K562 (cell line): Measurements from ENCODE around the gene KRT5. TPM values are rescaled to one million over a fixed set of nuclear protein-coding genes. Genes with fewer than 3 reads are reported as not detected.

Experiments used
- ATAC-seq: fragments of 200-7000 bp; cut with Tn5 transposase; 3 replicates; pipeline ENCODE4 v1.9.1; 2020; ENCODE audit warnings: moderate library complexity
- BruUV-seq: library from RNA; stranded (reverse); fragments of 400-500 nt; replicated peaks from 2 replicates; lab custom pipeline; 2021; lab: Mats Ljungman, UMichigan
- CTCF ChIA-PET: fragments of 300-600 bp; formaldehyde crosslinking; extraction: SDS; loops from one replicate; lab custom pipeline; 2021; ENCODE audit warnings: low intra/inter-chr PET ratio; lab: Yijun Ruan, JAX
- POLR2A ChIA-PET: fragments of 300-600, 350-650 bp; sonication (Branson Sonifier 250); formaldehyde crosslinking; extraction: SDS; loops from one replicate; lab custom pipeline; 2021; ENCODE audit warnings: antibody characterized with exemption, inconsistent platforms; lab: Yijun Ruan, JAX
- DNase-seq, 4 experiments: peaks; one replicate each; pipeline versions ENCODE4 v3.0.0 to v3.0.0-alpha.2; 2011 to 2018; ENCODE audit warnings: low spot score in 3 of 4, mixed read lengths in 3 of 4; ENCODE audit errors: extremely low read depth in 1 of 4
- FAIRE-seq: peaks from 2 replicates; lab custom pipeline; 2011; peaks lifted over from hg19 to GRCh38; lab: Jason Lieb, UNC
- H2AFZ ChIP-seq: 2 replicates; pipeline ENCODE4 v1.6.0; 2011; ENCODE audit warnings: low read depth, low read length, control low read depth, inconsistent platforms
- H3K27ac ChIP-seq: fragments of 200-600 bp; 3 replicates; pipeline ENCODE4 v1.8.0; 2011; ENCODE audit warnings: low read depth, mild to moderate bottlenecking, control low read depth, inconsistent platforms, low read length, moderate library complexity, mixed read lengths; ENCODE audit errors: extremely low read depth
- H3K27me3 ChIP-seq, 2 experiments: fragments of 300-600 bp in 1 of 2; 2 replicates in 1 of 2; 3 replicates in 1 of 2; pipeline versions ENCODE4 v1.6.0 to v1.8.0; 2011; ENCODE audit warnings: inconsistent platforms in 2 of 2, low read length in 2 of 2, mild to moderate bottlenecking in 1 of 2, mixed read lengths in 1 of 2, moderate library complexity in 1 of 2; ENCODE audit not compliant: control insufficient read depth in 2 of 2, insufficient read depth in 2 of 2
- H3K36me3 ChIP-seq: fragments of 300-600 bp; 3 replicates; pipeline ENCODE4 v1.8.0; 2011; ENCODE audit warnings: mild to moderate bottlenecking, low read length, inconsistent platforms; ENCODE audit not compliant: control insufficient read depth, insufficient read depth
- H3K4me1 ChIP-seq, 2 experiments: fragments of 200-600 bp in 1 of 2; replicated peaks in 1 of 2; 2 replicates in 1 of 2; 3 replicates in 1 of 2; pipeline versions ENCODE4 v1.5.1 to v1.8.0; 2011; ENCODE audit warnings: inconsistent platforms in 2 of 2, low read length in 2 of 2, mild to moderate bottlenecking in 1 of 2, mixed read lengths in 1 of 2, moderate library complexity in 1 of 2; ENCODE audit not compliant: control insufficient read depth in 2 of 2, insufficient read depth in 2 of 2
- H3K4me2 ChIP-seq: 2 replicates; pipeline ENCODE4 v1.6.1; 2011; ENCODE audit warnings: low read length, control low read depth, inconsistent platforms, mixed read lengths; ENCODE audit not compliant: insufficient read depth
- H3K4me3 ChIP-seq: fragments of 200-600 bp; sonication (generic), shearing (Covaris generic); 2 replicates; pipeline ENCODE4 v1.5.1; 2016; ENCODE audit warnings: control low read depth, inconsistent platforms
- H3K79me2 ChIP-seq: fragments of 200-600 bp; 3 replicates; pipeline ENCODE4 v1.8.0; 2011; ENCODE audit warnings: low read length, inconsistent platforms; ENCODE audit not compliant: control insufficient read depth, insufficient read depth
- H3K9ac ChIP-seq, 2 experiments: 2 replicates each; pipeline versions ENCODE4 v1.6.0 to v1.6.1; 2011; ENCODE audit warnings: low read depth in 2 of 2, low read length in 2 of 2, control low read depth in 1 of 2, inconsistent platforms in 1 of 2, mild to moderate bottlenecking in 1 of 2, mixed read lengths in 1 of 2; ENCODE audit not compliant: insufficient read depth in 1 of 2
- H3K9me1 ChIP-seq: one replicate; pipeline ENCODE4 v1.6.0; 2011; ENCODE audit warnings: inconsistent platforms, mild to moderate bottlenecking, low read length, moderate library complexity; ENCODE audit not compliant: control insufficient read depth, insufficient read depth
- H3K9me3 ChIP-seq: replicated peaks from 2 replicates; pipeline ENCODE4 v1.5.1; 2011; ENCODE audit warnings: low read depth, low read length, inconsistent platforms; ENCODE audit not compliant: control insufficient read depth, insufficient read depth
- H4K20me1 ChIP-seq: replicated peaks from 2 replicates; pipeline ENCODE4 v1.6.1; 2011; ENCODE audit warnings: low read length, inconsistent platforms, mixed read lengths; ENCODE audit not compliant: control insufficient read depth, insufficient read depth
- ATF3 ChIP-seq, 2 experiments: fragments of 450-650 bp in 1 of 2; sonication (generic) in 1 of 2; formaldehyde crosslinking in 1 of 2; IDR thresholded peaks in 1 of 2; conservative IDR thresholded peaks in 1 of 2; 2 replicates each; pipeline versions ENCODE4 v1.6.1 to v1.8.1; 2016 to 2023; ENCODE audit warnings: mild to moderate bottlenecking in 2 of 2, moderate library complexity in 2 of 2, inconsistent platforms in 1 of 2, missing genetic modification reagents in 1 of 2
- FOSL1 ChIP-seq: fragments of 200-800 bp; sonication (Bioruptor generic); conservative IDR thresholded peaks from 2 replicates; pipeline ENCODE4 v1.6.1; 2016; ENCODE audit warnings: missing genetic modification characterization, missing compliant biosample characterization
- HDAC1 ChIP-seq, 2 experiments: fragments of 450-650 bp; IDR thresholded peaks; 2 replicates each; pipeline ENCODE4 v1.6.1; 2016 to 2017; ENCODE audit warnings: inconsistent platforms in 1 of 2, mild to moderate bottlenecking in 1 of 2, moderate library complexity in 1 of 2
- JUND ChIP-seq, 2 experiments: IDR thresholded peaks; 2 replicates in 1 of 2; 3 replicates in 1 of 2; pipeline ENCODE4 v1.6.1; 2011; ENCODE audit warnings: borderline replicate concordance in 2 of 2, low read depth in 2 of 2, low read length in 2 of 2, improper control_type of control experiment in 1 of 2, missing biosample characterization in 1 of 2, missing genetic modification characterization in 1 of 2, missing genetic modification reagents in 1 of 2
- NR2C1 ChIP-seq, 2 experiments: fragments of 450-650 bp; IDR thresholded peaks; 2 replicates each; pipeline ENCODE4 v1.6.1; 2017; ENCODE audit warnings: mild to moderate bottlenecking in 2 of 2, antibody characterized with exemption in 1 of 2, inconsistent platforms in 1 of 2, missing compliant biosample characterization in 1 of 2, missing genetic modification characterization in 1 of 2
- NR2C2 ChIP-seq, 2 experiments: fragments of 200-800 bp in 1 of 2; sonication (Bioruptor generic) in 1 of 2; sonication (generic) in 1 of 2; formaldehyde crosslinking in 1 of 2; IDR thresholded peaks; 2 replicates each; pipeline versions ENCODE4 v1.6.1 to v1.8.0; 2016 to 2022; ENCODE audit warnings: mild to moderate bottlenecking in 1 of 2, missing compliant biosample characterization in 1 of 2, missing genetic modification characterization in 1 of 2, missing genetic modification reagents in 1 of 2
- ZNF445 ChIP-seq: fragments of 250-450 bp; sonication (Bioruptor Pico); IDR thresholded peaks from 2 replicates; pipeline ENCODE4 v1.4.0; 2020; ENCODE audit warnings: low read depth, mild to moderate bottlenecking, moderate library complexity
- WGBS: fragments of 100-300 bp; shearing (Covaris generic); methylation state at CpG from one replicate; pipeline ENCODE4 v1.1.6; 2016; ENCODE audit warnings: low coverage, mixed read lengths; ENCODE audit not compliant: insufficient coverage; ENCODE audit errors: missing lambda C conversion rate; 5-methylcytosine and 5-hydroxymethylcytosine counted together
- in situ Hi-C: fragments of 300-500 bp; cut with MboI; formaldehyde crosslinking; loops from 4 replicates; pipeline ENCODE4 v1.15.0; 2018; ENCODE audit warnings: inconsistent platforms, mixed read lengths
- intact Hi-C: fragments of 100-400 bp; cut with micrococcal nuclease; formaldehyde crosslinking; loops from 2 replicates; pipeline ENCODE4 v1.14.2; 2022
- polyA plus RNA-seq, 8 experiments: library from polyadenylated mRNA; depleted of rRNA in 4 of 8; stranded (reverse) in 5 of 8; unstranded in 3 of 8; fragments of >200 nt; fragmentation: Nextera tagmentation in 2 of 8; fragmentation: Illumina TruSeq in 1 of 8; extraction: Ambion mirVana in 2 of 8; extraction: Trizol in 1 of 8; gene quantifications; 2 replicates each; pipeline versions ENCODE4 v1.2.1 to v1.2.3, GENCODE V29; 2011 to 2014; ENCODE audit warnings: inconsistent platforms in 1 of 8, missing spikeins in 1 of 8
- total RNA-seq, 7 experiments: library from RNA; depleted of rRNA in 6 of 7; stranded (reverse); fragments of >200 nt in 6 of 7; fragmentation: Illumina TruSeq in 2 of 7; extraction: Trizol in 2 of 7; gene quantifications; 2 replicates each; pipeline versions ENCODE4 v1.2.1 to v1.2.3, GENCODE V29; 2011 to 2021; ENCODE audit warnings: low replicate concordance in 1 of 7

The KRT5 gene
- total and polyA plus RNA-seq, 9 of the 15 experiments (the other 6 are each of a cell fraction or from before 2014, with no cell fraction given) = 0.32 TPM; not detected in 8

- intact Hi-C loops (no loop called here), in situ Hi-C loops (no loop called here)
- BruUV-seq = no TSS peak
- POLR2A ChIA-PET = interaction anchor here (0.6 to 1.7 kb wide), 3 partner anchors 9 to 21 kb away, joined by 3 to 6 read pairs (median 3); no protein-coding TSS in a partner anchor
- no peak for FAIRE-seq
- no peak for TF ChIP-seq NR2C1 (IDR thresholded peaks at IDR 0.05)
- peak; percentile 61; the same call in 1 of the 2 replicates for TF ChIP-seq NR2C1 (tag; IDR thresholded peaks at IDR 0.05)
- TF ChIP-seq ATF3 (IDR thresholded peaks at IDR 0.05) = peak; percentile 58; the same call in 1 of the 2 replicates
- TF ChIP-seq ATF3 (CRISPR knock-in tag; conservative IDR thresholded peaks at IDR 0.05) = no peak
- TF ChIP-seq NR2C2 (CRISPR knock-in tag; IDR thresholded peaks at IDR 0.05) = no peak
- TF ChIP-seq NR2C2 (tag; IDR thresholded peaks at IDR 0.05) = peak; percentile 47; the same call in 1 of the 2 replicates
- TF ChIP-seq ZNF445 (CRISPR knock-in tag) = no peak
- TF ChIP-seq HDAC1 (IDR thresholded peaks at IDR 0.05) = no peak
- peak; percentile 62; the same call in 1 of the 2 replicates for TF ChIP-seq FOSL1 (tag)
- peak; percentile 60; the same call in 1 of the 2 replicates for TF ChIP-seq JUND (IDR thresholded peaks at IDR 0.05; ENCODE audit: borderline replicate concordance, low read depth, low read length)
- TF ChIP-seq JUND (tag; IDR thresholded peaks at IDR 0.05; ENCODE audit: borderline replicate concordance, low read depth, low read length) = peak; percentile 42; the same call in 1 of the 3 replicates
- H3K4me2 ChIP-seq = no peak overlapping the region
- peaks cover 19 to 80% of the 10 kb centered on the region in 2 experiments; a peak in 4 of 5 replicates for H3K27me3 ChIP-seq
- no peaks in the 10 kb centered on the region for H3K9me3 ChIP-seq
- CTCF ChIA-PET = no interaction called here
- no peak for ATAC-seq
- H3K36me3 ChIP-seq = no peaks in the 10 kb centered on the region
- H3K4me3 ChIP-seq = no peak overlapping the region
- WGBS = 1% methylated on average over 10 of the region's 10 CpGs
- peak in 1 of 4 experiments; percentile 6 for DNase-seq
- H3K9ac ChIP-seq = no peak overlapping the region
- no peaks in the 10 kb centered on the region; a peak in 1 of 5 replicates for H3K4me1 ChIP-seq
- no peak overlapping the region for H2AFZ ChIP-seq
- no peaks in the 10 kb centered on the region for H3K79me2 ChIP-seq
- no peaks in the 10 kb centered on the region for H3K9me1 ChIP-seq
- no peak overlapping the region for H3K27ac ChIP-seq
- H4K20me1 ChIP-seq = peaks cover 4% of the 10 kb centered on the region; the same call in 1 of the 2 replicates
Measured at GRCh38 chr12:52521175-52521567, 977 bp upstream of the KRT5 start.
